ENCODE results near the gene NLRX1.
"Not testable (repeated sequence)": the region's sequence is repeated elsewhere in the genome, so short reads cannot be mapped to it uniquely, and the experiment has no call there.

The NLRX1 gene

DNA sequence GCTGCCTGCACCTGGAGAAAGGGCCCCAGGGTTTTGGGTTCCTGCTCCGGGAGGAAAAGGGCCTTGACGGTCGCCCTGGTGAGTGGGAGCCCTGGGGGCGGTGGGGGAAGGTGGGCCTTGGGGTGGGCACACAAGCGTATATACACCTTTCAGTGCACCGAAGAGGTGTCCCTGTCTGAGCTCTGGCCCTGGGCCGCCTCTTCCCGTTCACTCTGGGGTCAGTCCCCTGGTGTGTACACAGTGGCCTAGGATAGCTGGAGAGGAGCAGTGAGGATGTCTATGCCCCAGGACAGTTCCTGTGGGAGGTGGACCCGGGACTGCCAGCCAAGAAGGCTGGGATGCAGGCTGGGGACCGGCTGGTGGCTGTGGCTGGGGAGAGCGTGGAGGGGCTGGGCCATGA lies 19.5 kb downstream of the NLRX1 start:
- no peak for DNase-seq

- no peak for DNase-seq
Measured at GRCh38 chr11:119188887-119189286, 20.4 kb downstream of the NLRX1 start.

DNA sequence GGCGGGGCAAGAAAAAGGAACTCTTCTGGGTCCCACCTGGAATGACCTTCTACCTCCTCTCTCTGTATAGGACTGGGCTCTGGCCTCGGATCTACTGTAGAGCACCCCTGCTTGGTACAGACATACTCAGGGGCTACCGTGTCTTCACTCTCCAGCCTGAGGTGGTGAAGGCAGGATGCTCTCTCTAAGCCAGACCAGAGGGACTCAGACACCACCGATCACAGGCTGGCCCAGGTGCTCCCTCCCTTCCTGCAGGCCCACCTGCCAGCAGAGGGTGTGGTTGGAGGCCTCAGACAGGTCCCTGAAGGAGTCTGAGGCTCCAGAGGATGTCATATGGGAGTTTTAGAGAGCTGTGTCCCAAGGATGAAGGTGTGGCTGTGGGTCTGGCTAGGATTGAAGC lies 20.9 kb downstream of the NLRX1 start:
- DNase-seq: no peak

DNA sequence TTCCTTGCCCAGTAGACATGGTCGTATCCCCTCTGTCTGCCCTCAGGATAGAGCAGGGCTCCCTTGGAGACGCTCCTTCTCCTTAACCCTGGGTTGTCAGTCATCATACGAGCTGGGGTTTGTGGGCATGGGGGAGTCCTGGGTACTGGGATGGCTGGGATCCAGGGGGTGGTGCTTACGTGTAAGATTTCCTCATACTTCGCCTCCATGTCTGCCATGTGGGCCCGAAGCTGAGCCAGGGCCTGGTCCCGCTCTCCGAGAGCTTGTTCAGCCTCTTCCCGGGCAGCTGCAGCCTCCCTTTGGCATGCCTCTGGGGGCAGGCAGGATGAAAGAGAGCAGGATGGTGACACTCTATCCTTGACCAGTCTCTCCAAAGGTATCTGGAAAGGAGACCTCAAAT lies 22.0 kb downstream of the NLRX1 start:
- no peak for DNase-seq

DNA sequence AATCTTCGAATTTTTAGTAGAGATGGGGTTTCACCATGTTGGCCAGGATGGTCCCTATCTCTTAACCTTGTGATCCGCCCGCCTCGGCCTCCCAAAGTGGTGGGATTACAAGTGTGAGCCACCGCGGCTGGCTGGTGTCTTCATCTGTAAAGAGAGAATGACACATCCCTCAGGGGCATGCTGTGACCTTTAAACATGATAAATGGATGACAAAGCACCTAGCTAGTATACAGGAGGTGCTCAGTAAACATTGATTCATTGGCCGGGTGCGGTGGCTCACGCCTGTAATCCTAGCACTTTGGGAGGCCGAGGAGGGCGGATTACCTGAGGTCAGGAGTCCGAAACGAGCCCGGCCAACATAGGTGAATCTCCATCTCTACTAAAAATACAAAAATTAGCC lies 22.7 kb downstream of the NLRX1 start:
- DNase-seq: not testable (repeated sequence)

GRCh38 chr11:119192111-119192510 lies 23.6 kb downstream of the NLRX1 start:
- DNase-seq: no peak

- DNase-seq: no peak
Measured at GRCh38 chr11:119193001-119193400, 24.5 kb downstream of the NLRX1 start.

- DNase-seq: no peak
Measured at GRCh38 chr11:119193626-119194025, 25.1 kb downstream of the NLRX1 start.

DNA sequence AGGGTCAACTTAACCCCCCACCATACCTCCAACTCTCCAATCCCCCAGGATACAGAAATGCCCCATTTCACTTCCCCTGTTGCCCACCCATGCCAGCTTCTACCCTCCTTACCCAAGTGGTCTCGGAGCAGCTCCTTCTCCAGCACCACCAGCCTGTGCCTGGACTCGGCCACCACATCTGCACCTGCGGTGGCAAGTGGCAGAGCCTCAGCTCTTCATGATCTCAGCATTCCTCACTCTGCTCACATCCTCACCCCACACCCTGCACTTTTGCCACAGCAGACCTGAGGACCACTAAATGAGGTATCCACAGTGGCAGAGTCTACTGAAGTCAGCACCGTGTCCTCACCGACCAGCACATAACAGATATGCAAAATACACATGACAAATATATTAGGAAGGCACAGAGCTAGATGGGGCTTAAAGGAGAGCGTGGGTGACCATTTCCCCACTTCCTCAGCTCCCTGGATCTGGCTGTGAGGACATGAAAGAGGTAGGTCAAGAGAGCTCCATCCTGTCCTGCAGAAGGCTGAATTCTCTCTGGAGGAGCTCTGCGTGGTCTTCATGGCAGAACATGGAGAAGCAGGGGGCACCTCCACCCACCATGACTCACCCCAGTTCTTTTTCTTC lies 26.4 kb downstream of the NLRX1 start:
- DNase-seq: no peak

- DNase-seq: no peak
Measured at GRCh38 chr11:119195680-119196079, 27.2 kb downstream of the NLRX1 start.

DNA sequence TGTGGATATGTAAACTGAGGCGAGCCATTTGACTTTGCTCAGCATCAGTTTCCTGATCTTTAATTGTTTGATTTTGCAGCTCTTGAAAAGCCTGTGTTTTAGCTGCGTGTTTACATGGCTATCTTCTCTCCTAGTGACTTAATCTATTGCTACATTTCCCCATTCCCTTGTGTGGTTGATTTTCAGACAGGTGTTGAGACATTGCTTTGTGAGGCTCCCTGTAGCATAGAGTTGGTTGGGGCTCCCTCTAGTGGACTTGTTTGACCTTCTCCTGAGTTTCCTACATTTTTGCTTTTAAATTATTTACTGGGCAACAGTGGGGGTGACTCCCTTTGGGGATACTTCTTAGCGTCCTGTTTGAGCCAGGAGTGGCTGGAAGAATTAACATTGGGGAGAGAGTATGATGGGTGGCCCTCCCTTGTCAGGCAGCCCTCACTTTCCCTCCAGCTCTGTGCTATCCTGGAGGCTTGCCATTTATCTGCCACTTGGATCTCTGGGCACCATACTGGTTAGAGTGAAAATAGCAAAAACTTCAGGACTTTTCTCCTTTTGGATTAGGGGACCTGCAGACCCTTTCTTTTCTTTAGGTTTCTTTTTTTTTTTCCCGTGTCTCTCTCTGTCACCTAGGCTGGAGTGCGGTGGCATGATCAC lies 28.4 kb downstream of the NLRX1 start:
- peak; percentile 84 for DNase-seq

DNA sequence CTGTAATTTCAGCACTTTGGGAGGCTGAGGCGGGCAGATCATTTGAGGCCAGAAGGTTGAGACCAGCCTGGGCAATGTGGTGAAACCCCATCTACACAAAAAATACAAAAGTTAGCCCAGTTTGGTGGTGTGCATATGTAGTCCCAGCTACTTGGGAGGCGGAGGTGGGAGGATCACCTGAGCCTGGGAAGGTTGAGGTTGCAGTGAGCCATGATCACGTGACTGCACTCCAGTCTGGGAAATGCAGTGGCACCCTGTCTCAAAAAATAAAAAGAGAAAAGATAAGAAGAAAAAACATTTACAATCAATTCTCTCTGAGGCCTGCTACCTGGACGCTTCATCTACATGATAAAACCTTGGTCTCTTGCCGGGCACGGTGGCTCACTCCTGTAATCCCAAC lies 30.4 kb downstream of the NLRX1 start:
- no peak for DNase-seq

GRCh38 chr11:119201236-119201635 lies 32.7 kb downstream of the NLRX1 start:
- DNase-seq: not testable (repeated sequence)

GRCh38 chr11:119202554-119202953 lies 34.0 kb downstream of the NLRX1 start:
- no peak for DNase-seq

DNA sequence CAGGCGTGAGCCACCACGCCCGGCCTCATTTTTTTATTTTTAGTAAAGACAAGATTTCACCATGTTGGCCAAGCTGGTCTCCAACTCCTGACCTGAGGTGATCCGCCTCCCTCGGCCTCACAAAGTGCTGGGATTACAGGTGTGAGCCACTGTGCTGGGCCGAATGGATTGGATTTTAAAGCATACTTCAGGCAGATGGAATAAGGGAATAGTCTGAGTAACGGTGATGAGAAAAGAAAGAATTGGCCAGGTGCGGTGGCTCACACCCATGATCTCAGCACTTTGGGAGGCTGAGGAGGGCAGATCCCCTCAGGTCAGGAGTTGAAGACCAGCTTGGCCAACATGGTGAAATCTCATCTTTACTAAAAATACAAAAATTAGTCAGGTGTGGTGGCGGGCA lies 35.5 kb downstream of the NLRX1 start:
- no peak for DNase-seq

- no peak for DNase-seq
Measured at GRCh38 chr11:119205080-119205479, 36.6 kb downstream of the NLRX1 start.

DNA sequence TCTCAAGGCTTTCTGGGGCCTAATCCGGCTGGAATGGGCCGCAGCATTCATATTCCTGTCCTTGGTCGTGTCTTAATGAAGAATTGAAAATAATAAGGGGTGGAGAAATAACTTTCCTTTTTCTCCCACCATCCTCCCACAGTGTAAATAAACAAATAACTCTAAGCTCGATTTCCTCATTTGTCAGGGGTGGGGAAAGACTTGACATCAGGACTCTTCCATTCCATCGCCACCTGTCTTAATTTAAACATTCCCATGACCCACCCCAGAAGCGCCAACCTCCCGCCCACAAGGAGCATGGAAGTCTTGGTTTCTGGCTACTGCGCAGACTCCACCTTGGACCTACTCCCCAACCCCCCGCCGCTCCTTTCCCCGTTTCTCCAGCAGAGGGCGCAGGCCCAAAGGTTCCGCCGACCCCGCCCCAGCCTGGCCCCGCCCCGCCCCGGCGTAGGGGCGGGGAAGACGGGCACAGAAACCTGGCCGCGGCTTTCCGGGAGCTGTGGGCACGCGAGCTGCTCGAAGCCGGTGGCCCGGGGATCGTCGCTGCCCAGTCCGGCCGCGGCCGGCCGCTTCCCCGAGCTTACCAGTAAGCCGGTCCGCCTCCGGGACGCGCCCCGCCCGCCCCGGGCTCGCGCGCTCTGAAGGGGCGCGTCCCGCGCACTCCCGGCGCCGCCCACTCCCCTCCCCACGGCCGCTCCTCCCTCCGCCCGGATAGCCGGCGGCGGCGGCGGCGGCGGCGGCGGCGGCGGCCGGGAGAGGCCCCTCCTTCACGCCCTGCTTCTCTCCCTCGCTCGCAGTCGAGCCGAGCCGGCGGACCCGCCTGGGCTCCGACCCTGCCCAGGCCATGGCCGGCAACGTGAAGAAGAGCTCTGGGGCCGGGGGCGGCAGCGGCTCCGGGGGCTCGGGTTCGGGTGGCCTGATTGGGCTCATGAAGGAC lies 37.3 kb downstream of the NLRX1 start, which contains the start of gene CBL:
CBL (plus strand) TSS at position 766 of the 937 bp plus-strand sequence; CDS start at position 845, 79 bp downstream.
- DNase-seq: peak; percentile 95

GRCh38 chr11:119206511-119207414 lies 38.2 kb downstream of the NLRX1 start:
- peak; percentile 53 for DNase-seq

DNA sequence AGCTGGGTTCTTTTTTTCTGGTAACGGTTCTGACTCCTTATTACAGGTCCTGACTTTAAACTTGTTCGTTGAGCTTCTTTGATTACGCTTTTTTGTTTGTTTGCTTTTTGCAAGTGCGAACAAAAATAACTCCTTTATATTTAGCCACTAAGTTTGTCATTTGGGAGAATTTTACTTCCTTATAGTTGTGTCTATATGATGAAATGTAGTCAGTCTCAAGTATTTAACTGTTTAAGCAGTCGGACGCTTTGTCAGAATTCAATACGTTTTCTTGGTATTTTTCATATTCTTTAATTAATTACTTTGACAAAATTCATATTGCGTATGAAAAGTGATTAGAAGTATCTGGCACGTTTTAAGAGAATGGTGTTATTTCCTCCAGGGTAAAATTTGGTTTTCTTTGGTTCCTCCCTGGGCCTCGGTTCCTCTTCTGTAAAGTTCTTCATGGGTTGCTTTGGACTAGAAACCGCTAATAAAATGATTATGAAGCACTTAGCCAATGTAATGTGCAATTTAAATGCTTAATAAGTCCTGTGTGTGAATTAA lies 39.0 kb downstream of the NLRX1 start:
- DNase-seq: no peak

- no peak for DNase-seq
Measured at GRCh38 chr11:119209186-119209585, 40.7 kb downstream of the NLRX1 start.

DNA sequence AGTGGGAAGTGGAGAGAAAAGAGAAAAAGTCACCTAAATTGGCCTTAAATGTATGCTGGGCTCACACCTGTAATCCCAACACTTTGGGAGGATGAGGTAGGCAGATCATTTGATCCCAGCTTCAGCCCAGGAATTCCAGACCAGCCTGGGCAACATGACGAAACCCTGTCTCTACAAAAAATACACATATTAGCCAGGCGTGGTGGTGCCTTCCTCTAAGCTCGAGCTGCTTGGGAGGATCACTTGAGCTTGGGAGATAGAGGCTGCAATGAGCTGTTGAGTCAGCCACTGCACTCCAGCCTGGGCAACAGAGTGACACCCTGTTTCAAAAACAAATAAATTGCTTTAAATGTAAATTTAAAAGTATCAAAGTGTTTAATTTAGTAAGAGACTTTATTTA lies 41.5 kb downstream of the NLRX1 start:
- no peak for DNase-seq
